HG03460 (cell line): ENCODE data around the gene MTRF1.
"Not testable (repeated sequence)": the region's sequence is repeated elsewhere in the genome, so short reads cannot be mapped to it uniquely, and the experiment has no call there.

Experiments used
- ATAC-seq: cut with Tn5 transposase; IDR thresholded peaks from one replicate; pipeline ENCODE4 v1.9.1; 2021; ENCODE audit not compliant: unreplicated experiment

Gene MTRF1

DNA sequence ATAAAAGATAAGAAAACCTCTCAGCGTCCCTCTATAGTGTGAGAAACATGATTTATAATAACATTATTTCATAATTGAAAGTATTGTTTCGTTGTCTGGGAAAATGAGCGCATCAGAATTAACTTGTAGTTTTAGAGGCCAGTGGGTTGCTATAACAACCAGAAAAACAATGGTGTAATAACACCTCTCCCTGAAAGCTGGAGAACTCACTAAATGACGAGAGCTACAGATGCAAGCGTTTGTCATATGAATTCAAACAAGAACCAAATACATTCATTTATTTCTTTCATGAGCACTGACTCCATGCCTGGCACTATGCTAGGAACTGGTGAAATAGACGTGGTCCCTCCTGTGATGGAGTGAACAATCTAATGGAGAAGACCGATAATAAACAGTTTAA lies 85.3 kb downstream of the MTRF1 start:
- ATAC-seq = no peak

DNA sequence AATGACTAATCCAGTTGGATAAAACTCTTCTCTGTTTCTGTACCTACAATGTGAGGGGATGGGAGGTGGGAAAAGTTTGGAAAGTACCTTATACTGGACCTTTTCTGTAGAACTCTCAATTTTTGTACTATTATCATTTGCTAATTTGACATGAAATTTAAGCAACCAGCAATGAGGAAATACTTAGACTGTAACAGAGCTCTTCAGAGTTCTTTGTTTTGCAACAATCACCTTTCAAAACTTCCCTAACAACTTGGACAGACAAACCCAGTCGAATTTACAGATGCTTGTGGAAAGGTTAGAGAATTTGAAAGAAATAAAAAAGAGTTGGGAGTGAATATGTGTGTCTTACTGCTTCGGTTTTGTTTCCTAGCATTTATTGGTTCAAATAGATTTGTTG lies 85.8 kb downstream of the MTRF1 start:
- ATAC-seq = no peak

DNA sequence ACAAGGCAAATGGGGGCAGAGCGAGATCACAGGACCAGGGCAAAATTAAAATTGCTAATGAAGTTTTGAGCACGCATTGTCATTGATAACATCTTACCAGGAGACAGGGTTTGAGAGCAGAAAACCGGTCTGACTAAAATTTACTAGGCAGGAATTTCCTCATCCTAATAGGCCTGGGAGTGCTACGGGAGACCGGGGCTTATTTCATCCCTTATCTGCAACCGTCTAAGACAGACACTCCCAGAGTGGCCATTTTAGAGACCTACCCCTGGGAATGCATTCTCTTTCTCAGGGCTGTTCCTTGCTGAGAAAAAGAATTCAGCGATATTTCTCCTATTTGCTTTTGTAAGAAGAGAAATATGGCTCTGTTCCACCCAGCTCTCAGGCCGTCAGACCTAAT lies 87.8 kb downstream of the MTRF1 start:
- not testable (repeated sequence) for ATAC-seq
